HG02840 (cell line): ENCODE results near the gene CLIC4.
"Not testable (repeated sequence)": the region's sequence is repeated elsewhere in the genome, so short reads cannot be mapped to it uniquely, and the experiment has no call there.

Experiments
- ATAC-seq: cut with Tn5 transposase; IDR thresholded peaks from one replicate; pipeline ENCODE4 v1.9.1; 2021; ENCODE audit warnings: mild to moderate bottlenecking, moderate library complexity, moderate number of reproducible peaks; ENCODE audit not compliant: unreplicated experiment, low FRiP score

The CLIC4 gene

DNA sequence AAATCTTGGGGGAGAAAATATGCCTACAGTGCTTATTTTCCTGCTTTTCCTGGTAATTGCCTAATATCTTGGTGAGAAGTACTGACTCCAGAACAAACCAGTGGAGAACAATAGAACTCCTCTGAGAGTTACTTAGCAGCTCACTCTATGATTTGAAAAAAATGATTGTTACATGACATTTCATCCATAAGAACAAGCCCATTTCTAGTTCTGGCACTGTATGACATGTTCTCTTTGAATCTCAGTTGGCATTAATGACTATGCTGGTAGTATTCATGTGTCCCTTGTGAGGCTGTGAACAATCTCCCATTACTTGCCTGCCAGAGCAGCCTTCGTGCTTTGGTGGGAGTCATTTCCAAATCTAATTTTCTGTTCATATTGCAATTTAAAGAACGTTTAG is 58.0 kb downstream of the CLIC4 start:
- ATAC-seq: no peak

DNA sequence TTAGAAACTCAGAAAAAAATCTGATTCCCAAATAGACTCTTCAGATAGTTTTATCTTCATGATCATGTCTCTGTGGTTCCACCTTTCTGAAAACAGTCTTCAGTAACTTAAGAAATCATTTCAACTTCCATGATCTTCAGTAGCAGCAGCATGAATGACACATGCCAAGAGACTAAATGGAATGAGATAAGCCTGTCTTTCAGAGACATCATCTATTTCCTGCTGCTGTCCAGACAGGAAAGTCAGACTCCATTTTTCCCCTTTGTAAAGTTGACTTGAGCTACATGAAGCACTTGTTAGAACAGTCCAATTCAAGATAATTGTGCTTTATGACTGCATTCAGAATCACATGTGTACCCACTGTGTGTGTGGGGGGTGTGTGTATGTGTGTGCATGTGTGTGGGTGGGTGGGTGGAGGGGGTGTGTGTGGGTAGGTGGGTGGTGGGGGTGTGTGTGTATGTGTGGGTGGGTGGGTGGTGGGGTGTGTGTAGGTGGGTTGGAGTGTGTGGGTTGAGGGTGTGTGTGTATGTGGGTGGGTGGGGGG is 58.8 kb downstream of the CLIC4 start:
- ATAC-seq: no peak

DNA sequence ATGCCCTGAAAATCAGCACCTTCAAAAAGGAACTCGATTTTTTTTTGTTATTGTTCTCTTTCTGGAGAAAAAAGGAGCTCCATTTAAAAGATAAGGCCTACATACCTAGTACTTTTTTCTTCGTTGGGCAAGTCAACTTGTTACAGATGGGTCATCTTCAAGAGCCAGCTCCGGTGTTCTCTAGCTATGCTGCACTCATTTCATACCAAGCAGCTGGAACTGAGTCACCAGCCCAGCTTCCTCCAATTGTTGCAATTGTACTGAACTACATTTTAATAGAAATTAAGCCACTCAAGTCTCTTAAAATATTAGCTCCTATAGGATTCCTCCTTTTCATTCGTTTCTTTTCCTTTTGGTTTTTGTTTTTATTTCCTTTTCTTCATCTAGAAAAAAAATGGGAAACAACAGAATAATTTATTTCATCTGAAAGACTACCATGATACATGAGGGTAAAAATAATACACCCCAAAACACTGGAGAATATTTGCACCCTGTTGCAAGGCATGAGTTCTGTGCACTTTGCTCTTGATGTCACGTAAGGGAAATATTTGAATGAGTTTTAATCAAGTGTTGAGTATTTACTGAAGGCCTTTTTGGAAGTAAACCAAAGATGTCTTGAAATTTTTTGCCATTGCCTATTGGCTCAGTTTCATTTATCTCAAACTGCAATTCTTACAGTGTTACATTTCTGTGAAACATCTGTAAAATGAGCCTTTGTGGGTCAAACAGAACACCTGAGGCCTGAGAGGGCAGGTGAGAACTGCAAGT is 60.5 kb downstream of the CLIC4 start:
- no peak for ATAC-seq

DNA sequence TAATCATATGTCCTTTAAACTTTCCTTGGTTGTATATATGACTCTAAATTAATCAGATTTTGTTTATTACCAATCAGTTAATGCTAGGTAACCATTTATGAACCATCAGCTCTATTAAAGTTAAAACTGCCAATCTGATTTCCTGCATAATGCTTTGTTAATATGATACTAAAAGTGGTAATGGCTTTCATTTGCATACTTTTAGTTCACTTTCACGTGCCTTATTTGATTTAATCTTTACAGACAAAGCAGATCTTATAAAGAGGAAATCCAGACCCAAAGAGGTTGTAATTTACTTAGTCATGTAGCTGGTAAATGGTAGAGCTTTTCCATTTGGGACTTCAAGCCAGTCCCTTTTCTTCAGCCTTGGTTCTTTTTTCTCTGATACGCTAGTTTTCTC is 61.3 kb downstream of the CLIC4 start:
- no peak for ATAC-seq

DNA sequence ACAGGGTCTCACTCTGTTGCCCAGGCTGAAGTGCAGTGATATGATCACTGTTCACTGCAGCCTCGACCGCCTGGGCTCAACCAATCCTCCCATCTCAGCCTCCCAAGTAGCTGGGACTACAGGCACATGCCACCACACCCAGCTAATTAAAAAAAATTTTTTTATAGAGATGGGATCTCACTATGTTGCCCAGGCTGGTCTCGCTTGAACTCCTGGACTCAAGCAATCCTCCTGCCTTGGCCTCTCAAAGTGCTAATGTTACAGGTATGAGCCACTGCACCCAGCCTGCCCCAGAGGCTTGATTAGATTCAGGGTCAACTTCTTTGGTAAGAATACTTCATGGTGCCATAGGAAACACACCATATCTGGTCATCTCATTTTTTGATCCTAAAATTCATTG is 66.2 kb downstream of the CLIC4 start:
- not testable (repeated sequence) for ATAC-seq

DNA sequence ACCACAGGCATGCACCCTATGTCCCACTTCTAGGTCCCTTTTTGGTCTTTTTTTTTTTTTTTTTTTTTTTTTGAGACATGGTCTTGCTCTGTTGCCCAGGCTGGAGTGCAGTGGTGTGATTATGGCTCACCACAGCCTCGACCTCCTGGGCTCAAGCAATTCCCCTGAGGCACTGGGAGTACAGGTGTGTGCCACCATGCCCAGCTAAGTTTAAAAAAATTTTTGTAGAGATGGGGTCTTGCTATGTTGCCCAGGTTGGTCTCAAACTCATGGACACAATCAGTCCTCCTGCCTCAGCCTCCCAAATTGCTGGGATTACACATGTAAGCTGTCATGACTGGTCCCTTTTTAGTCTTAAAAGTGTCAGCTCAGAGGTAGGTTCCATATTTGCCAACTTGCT is 75.0 kb downstream of the CLIC4 start:
- ATAC-seq: not testable (repeated sequence)

DNA sequence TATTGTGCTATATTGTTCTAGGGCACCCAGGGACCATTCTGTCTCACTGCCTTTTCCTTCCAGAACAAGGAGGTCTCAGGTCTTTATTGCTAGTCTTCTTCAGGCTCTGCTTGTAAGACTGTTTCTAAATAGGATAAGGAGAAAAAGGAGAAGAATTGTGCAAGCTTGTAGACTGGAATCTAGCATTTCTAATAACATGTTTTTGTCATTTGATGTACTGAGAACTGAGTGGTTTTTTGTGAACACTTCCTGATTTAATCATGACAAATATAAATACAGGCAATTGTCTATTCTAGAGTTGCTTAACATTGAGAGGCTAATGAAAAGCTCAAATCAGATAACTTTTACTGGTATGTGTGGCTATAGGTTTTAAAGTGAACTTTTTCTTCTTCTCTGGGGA is 77.6 kb downstream of the CLIC4 start:
- ATAC-seq: no peak

DNA sequence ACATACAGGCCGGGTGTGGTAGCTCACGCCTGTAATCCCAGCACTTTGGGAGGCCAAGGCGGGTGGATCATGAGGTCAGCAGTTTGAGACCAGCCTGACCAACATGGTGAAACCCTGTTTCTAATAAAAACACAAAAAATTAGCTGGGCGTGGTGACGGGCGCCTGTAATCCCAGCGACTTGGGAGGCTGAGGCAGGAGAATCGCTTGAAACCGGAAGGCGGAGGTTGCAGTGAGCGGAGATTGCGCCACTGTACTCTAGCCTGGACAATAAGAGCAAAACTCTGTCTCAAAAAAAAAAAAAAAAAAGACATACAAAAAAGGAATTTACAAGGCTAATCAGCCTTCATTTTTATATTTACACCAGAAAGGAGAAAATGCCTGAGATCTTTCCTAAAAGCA is 78.2 kb downstream of the CLIC4 start:
- not testable (repeated sequence) for ATAC-seq

DNA sequence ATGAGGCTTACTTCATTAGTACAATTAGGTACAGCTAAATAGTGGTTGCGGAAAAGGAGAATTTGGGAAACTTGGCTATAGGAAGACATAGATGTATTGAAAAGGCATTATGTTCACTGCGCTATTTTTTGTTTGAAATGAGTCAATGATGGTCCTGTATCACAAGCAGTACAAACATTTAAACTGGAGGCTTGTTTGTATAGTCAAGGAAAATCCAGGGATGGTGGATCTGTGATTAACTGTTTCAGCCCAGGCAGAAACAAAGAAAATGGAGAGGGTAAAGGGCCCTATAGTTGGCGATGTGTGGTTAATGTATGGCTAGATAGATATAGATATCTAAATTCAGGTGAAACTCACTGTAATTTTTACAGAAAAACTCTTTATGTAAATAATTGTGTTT is 79.9 kb downstream of the CLIC4 start:
- ATAC-seq: no peak

DNA sequence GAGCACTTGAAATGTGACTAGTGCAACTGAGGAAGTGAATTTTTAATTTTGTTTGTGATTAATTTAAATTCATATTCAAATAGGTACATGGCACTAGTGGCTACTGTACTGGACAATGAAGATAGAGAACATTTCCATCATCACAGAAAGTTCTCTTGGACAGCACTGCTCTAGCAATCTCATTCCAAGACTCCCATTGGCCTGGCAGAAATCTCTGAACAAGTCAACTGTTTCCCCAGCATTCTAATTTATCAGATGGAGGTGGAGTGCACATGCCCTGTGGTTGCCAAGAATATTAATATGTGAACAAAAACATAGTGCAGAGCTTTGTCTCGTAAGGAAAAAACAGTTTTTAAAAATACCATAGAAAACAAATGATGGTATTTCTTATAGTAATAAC is 81.3 kb downstream of the CLIC4 start:
- ATAC-seq: no peak

DNA sequence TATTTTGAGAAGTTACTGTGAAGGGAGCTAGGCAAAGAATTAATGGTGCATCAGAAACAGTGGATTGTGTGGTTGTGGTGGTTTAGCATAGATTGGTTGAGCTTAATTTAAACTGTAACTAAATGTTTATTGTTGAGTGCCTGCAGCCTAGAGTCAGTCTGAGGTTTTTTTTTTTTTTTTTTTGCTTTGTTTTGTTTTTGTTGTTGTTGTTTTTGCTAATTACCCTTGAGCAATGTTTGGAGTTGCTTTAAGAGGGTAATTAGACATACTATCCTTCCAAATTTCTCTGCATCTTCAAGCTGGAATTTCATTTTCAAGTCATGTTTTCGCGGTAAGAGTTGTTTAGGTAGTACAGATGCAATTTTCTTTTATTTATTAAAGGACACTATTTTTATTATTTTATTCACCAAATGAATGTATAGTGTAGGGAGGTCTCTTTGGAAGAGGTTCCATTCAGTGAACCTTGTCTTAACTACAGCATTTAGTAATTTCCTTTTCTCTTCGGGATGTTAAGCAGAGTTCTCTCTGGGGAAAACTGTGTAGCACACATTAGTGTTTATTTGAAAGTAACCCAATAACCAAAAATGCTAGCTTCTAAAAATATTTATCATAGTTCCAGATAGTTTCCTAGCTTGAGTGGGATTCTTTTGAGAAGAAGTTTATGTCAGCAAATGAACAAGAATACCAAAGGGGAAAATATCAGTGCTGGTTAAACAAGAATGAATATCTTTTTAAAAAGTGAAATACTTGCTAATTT is 82.3 kb downstream of the CLIC4 start:
- no peak for ATAC-seq

DNA sequence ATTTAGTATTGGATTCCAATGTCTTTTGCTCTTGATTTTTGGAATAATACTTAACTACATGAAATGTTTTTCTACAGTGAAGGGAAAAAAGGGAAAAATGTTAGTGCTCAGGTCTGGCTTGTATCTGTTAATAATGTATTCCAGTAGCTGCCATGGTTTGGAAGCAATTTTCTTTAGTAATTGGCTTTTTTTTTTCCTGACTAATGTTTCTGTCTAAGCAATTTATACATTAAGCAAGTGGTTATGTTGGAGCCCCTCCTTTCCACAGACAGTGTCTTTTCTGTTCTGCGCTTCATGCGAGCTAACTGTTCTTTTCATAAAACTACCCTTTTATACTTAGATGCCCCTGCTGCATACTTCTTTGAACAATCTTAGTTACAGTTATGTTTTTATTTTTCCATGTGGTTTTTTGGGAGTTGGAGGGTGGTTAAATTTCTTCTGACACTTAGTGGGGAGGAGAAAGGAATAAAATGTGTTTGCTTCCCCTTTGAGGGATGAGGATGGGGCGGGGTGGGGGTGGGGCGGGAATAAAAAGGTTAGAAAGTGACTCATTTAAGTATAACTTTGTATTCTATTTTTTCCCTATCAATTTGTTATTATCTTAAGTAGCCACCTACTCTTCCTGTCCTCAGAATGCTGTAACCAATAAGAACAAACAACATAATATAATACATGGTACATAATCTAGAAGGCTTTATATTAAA is 83.1 kb downstream of the CLIC4 start:
- ATAC-seq: no peak

DNA sequence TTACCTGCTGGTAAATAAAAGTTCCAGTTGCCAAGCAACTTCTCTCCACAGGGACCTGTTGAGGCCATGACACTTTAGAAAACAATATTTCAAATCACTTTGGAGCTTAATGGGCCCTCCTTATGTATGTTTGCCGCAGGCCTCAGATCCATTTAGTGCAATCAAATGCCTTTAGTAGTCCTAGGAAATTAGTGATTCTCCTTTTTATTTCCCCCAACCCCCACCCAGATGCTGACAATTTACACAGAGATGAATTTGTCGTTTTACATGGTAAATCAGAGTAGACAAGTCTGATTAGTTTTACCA is 83.6 kb downstream of the CLIC4 start:
- ATAC-seq: no peak

DNA sequence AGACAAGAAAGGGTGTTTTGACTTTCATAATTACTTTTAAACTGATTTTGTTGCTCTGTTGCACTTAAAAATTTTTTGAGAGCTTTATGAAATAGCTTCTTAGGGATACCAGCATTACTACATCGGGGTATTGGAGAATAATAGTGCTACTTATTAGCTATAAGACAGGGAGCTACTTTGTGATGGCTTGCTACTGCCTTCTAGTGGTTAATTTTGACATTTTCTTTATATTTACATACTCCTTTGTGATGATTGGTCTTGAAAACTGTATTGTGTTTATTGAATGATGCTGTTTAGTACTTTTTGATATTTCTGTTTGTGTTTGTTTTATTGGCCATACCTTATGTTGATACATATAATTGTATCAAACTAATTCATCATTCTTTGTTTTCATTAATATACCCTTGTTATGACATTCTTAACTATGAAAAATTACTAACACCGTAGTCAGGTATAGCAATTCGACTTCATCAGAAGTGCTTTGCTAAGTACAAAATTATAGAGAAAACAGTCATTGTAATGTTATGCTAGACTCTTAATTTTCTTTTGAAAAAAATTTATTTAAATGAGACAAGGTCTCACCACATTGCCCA is 85.5 kb downstream of the CLIC4 start:
- ATAC-seq: no peak

DNA sequence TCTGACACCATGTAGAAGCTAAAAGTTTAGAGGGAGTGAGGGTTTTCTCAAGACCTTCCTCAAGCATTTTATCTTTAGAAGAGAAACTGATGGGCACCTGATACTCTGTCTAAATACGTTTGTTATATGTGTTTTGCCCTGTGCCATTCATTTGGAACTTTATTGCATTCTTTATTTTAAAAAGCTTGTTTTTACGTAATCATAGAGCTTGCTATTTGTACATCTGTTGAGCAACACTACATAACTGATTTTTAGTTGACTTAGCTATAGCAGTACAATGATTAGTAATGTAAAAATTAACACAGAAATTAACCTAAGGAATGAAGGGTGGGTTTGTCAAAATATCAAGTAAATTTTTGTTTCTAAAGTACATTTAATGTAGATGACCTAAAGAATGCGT is 96.3 kb downstream of the CLIC4 start:
- no peak for ATAC-seq

DNA sequence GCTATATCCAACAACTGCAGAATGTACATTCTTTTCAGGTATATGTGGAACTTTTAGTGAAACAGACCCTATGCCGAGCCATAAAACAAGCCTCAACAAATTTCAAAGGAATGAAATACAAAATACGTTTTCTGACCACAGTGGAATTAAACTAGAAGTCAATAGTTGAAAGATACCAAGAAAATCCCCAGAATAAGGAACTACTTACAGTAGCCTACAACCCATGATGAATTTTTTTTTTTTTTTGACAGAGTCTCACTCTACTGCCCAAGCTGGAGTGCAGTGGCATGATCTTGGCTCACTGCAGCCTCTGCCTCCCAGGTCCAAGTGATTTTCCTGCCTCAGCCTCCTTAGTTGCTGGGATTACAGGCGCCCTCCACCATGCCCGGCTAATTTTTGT is 101.4 kb downstream of the CLIC4 start:
- ATAC-seq: no peak

DNA sequence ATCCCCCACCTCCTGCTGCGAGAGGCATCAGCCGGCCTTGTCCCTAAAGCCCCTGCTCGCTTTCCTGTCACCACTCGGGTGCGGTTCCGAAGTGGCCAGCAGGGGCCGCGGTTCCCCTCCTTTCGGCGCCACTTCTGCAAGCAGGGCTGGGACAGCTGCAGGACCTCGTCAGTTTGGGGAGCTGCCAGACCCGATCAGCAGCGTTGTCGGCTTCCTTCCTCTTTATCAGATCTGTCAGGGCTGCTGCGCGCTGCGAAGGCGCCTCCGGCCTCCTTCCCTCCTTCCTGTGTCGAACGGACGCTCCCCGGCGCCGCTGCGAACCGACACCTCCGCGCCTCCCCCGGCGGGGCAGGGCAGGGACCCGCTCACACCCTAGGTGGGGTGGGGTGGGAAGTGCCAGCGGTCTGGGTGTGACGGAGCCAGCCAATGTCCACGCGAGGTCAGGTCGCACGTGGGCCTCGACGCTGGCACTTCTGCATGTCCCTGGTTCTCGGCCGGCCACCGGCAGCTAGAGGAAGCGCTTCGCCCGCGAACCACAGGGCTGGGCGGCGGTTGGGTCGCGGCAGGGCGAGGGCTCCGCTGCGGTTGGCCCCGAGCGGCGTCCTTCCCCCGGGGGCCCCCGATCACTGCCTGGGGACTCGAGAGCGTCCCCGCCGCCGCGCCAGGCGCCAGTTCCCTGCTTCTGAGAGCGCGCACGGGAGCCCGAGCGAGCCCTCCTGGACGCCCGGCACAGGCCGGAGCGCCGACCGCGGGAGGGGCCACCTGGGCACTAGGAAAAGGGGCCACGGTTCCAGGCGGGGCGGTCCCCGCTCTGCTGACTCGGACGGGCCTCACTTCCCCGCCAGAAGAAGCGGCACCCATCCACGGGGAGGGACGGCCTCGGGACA is 103.0 kb downstream of the CLIC4 start:
- peak; percentile 80 for ATAC-seq

DNA sequence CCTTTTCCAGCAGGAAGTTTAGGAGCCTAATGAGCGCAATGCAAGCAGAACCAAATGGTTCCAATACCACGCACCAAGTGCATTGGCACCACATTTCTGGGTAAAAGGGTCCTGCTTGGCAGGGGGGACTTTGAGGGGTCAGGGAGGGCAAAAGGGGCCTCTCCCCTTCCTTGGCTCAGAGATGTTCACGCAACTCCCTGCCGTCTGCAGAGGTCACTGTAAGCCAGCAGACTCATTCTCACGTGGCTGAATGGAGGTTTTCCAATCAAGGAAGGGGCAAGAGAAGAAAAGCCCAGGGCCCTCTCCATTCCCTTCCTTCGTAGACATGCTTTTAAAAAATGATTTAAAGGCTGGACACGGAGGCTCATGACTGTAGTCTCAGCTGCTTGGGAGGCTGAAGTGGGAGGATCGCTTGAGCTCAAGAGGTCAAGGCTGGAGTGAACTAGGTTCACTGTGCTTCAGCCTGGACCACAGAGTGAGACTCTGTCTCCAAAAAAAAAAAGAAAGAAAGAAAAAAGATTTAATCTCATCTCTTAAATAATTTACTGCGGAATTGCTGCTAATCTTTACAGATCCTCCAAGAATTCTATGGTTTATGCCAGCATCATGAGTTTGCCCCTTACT is 104.5 kb downstream of the CLIC4 start:
- ATAC-seq: no peak

DNA sequence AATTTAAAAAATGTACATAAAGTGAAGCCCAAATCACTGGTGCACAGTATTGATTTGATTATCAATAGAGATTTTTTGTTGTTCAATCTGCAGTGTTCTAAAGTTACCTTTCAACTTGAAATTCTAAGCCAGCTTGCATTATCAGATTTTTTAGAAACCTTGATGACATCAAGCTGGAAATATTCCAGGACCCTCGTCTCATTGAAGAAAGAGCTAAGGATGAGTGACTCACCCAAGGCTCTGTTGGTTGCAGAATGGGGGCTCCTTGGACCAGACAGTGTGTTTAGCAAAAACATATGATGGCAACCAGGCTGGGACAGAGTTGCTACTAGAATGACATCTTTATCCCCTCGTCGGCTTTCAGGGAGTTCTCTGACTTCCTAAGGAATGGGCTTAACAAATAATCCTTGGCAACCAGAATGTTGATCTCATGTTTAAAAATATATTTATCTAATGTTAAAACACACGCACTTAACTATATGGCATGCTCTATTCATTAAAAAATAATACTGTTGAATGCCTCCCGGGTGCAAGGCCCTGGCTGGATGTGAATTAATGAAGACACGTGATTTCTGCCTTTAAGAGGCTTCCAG is 105.2 kb downstream of the CLIC4 start:
- no peak for ATAC-seq
